SK-N-SH (cell line): ENCODE measurements around the gene PDCD6IP. TPM values are rescaled to one million over a fixed set of nuclear protein-coding genes. Genes with fewer than 3 reads are reported as not detected.

Source experiments
- CTCF ChIA-PET: fragments of 300-600, 350-600 bp; formaldehyde crosslinking; extraction: SDS; loops from one replicate; lab custom pipeline; 2021; lab: Yijun Ruan, JAX
- POLR2A ChIA-PET: fragments of 350-600 bp; sonication (Branson Sonifier 250); formaldehyde crosslinking; extraction: SDS; loops from one replicate; lab custom pipeline; 2020; ENCODE audit warnings: antibody characterized with exemption, inconsistent platforms; lab: Yijun Ruan, JAX
- DNase-seq: peaks from one replicate; pipeline ENCODE4 v3.0.0; 2012
- H2AFZ ChIP-seq: fragments of 200-600 bp; sonication (generic); 2 replicates; pipeline ENCODE4 v1.8.1; 2016; ENCODE audit warnings: antibody characterized with exemption, mild to moderate bottlenecking, low read depth
- H3F3A ChIP-seq: fragments of 200-600 bp; sonication (generic); replicated peaks from 2 replicates; pipeline ENCODE3; 2016; ENCODE audit warnings: antibody characterized with exemption, mild to moderate bottlenecking; ENCODE audit not compliant: insufficient read depth
- H3K27ac ChIP-seq, 2 experiments: fragments of 200-500 bp in 1 of 2; fragments of 200-600 bp in 1 of 2; sonication (Bioruptor generic) in 1 of 2; sonication (generic), shearing (Covaris generic) in 1 of 2; 2 replicates each; pipeline versions ENCODE4 v1.5.1 to v1.6.1; 2014 to 2016; ENCODE audit warnings: low read depth in 2 of 2, inconsistent platforms in 1 of 2, low read length in 1 of 2, mild to moderate bottlenecking in 1 of 2, mixed read lengths in 1 of 2
- H3K27me3 ChIP-seq: fragments of 200-600 bp; sonication (generic), shearing (Covaris generic); 2 replicates; pipeline ENCODE4 v1.6.1; 2016; ENCODE audit warnings: mixed run types; ENCODE audit not compliant: insufficient read depth
- H3K36me3 ChIP-seq, 2 experiments: fragments of 200-500 bp in 1 of 2; fragments of 200-600 bp in 1 of 2; sonication (Bioruptor generic) in 1 of 2; sonication (generic) in 1 of 2; replicated peaks in 1 of 2; 2 replicates each; pipeline versions ENCODE3 to v1.5.1; 2014 to 2016; ENCODE audit warnings: low read length in 1 of 2, mild to moderate bottlenecking in 1 of 2; ENCODE audit not compliant: insufficient read depth in 2 of 2, control insufficient read depth in 1 of 2
- H3K4me1 ChIP-seq, 2 experiments: fragments of 200-500 bp in 1 of 2; fragments of 200-600 bp in 1 of 2; sonication (Bioruptor generic) in 1 of 2; sonication (generic), shearing (Covaris generic) in 1 of 2; 2 replicates each; pipeline versions ENCODE4 v1.5.1 to v1.6.1; 2014 to 2016; ENCODE audit warnings: low read depth in 1 of 2, low read length in 1 of 2, mixed run types in 1 of 2; ENCODE audit not compliant: insufficient read depth in 2 of 2, control insufficient read depth in 1 of 2
- H3K4me2 ChIP-seq: fragments of 200-600 bp; sonication (generic), shearing (Covaris generic); 2 replicates; pipeline ENCODE4 v1.6.1; 2017; ENCODE audit warnings: mixed run types
- H3K4me3 ChIP-seq, 2 experiments: fragments of 200-500 bp in 1 of 2; fragments of 200-600 bp in 1 of 2; sonication (Bioruptor generic) in 1 of 2; sonication (generic), shearing (Covaris generic) in 1 of 2; 2 replicates each; pipeline versions ENCODE4 v1.5.1 to v1.8.1; 2014 to 2016; ENCODE audit warnings: low read depth in 2 of 2, inconsistent platforms in 1 of 2, low read length in 1 of 2, mild to moderate bottlenecking in 1 of 2, mixed read lengths in 1 of 2, moderate library complexity in 1 of 2
- H3K79me2 ChIP-seq: fragments of 200-600 bp; sonication (generic); 2 replicates; pipeline ENCODE4 v1.8.1; 2017; ENCODE audit warnings: mild to moderate bottlenecking; ENCODE audit not compliant: insufficient read depth
- H3K9ac ChIP-seq: fragments of 200-600 bp; sonication (generic); 2 replicates; pipeline ENCODE4 v1.6.1; 2017; ENCODE audit warnings: mixed run types
- H3K9me2 ChIP-seq: fragments of 200-600 bp; sonication (generic); 2 replicates; pipeline ENCODE4 v1.6.1; 2017; ENCODE audit warnings: mixed run types
- H3K9me3 ChIP-seq: fragments of 200-600 bp; sonication (generic); 2 replicates; pipeline ENCODE4 v1.6.1; 2017; ENCODE audit warnings: mixed run types, mild to moderate bottlenecking, moderate library complexity
- H4K20me1 ChIP-seq: fragments of 200-600 bp; sonication (generic); 2 replicates; pipeline ENCODE4 v1.6.1; 2017; ENCODE audit warnings: mild to moderate bottlenecking, mixed run types; ENCODE audit not compliant: insufficient read depth
- ELF1 ChIP-seq: IDR thresholded peaks from 2 replicates; pipeline ENCODE4 v1.4.0; 2012
- FOXJ3 ChIP-seq: sonication (generic); formaldehyde crosslinking; IDR thresholded peaks from 2 replicates; pipeline ENCODE4 v1.5.1; 2020; ENCODE audit warnings: mild to moderate bottlenecking, missing genetic modification reagents
- FOXM1 ChIP-seq: IDR thresholded peaks from 2 replicates; pipeline ENCODE4 v1.4.0; 2012; ENCODE audit warnings: low read depth, mild to moderate bottlenecking
- GABPA ChIP-seq: IDR thresholded peaks from 2 replicates; pipeline ENCODE4 v1.4.0; 2012; ENCODE audit warnings: low read depth, mild to moderate bottlenecking
- JUND ChIP-seq: IDR thresholded peaks from 2 replicates; pipeline ENCODE4 v1.4.0; 2012
- MXI1 ChIP-seq: IDR thresholded peaks from 2 replicates; pipeline ENCODE4 v1.6.1; 2012; ENCODE audit warnings: mild to moderate bottlenecking, low read depth, low read length, improper control_type of control experiment
- NRF1 ChIP-seq: IDR thresholded peaks from 2 replicates; pipeline ENCODE4 v1.6.1; 2012; ENCODE audit warnings: low read depth, mild to moderate bottlenecking, low read length
- RAD21 ChIP-seq: IDR thresholded peaks from 2 replicates; pipeline ENCODE4 v1.6.1; 2012; ENCODE audit warnings: mild to moderate bottlenecking, low read length
- RCOR1 ChIP-seq: fragments of 150-350 bp; IDR thresholded peaks from 2 replicates; pipeline ENCODE4 v1.6.1; 2017; ENCODE audit warnings: antibody characterized with exemption, low read length
- RFX5 ChIP-seq: IDR thresholded peaks from 2 replicates; pipeline ENCODE4 v1.6.1; 2012; ENCODE audit warnings: mild to moderate bottlenecking, improper control_type of control experiment, low read length
- RXRA ChIP-seq: IDR thresholded peaks from 2 replicates; pipeline ENCODE4 v1.4.0; 2012; ENCODE audit warnings: low read depth, mild to moderate bottlenecking, borderline replicate concordance
- SMC3 ChIP-seq: IDR thresholded peaks from 2 replicates; pipeline ENCODE4 v1.6.1; 2012; ENCODE audit warnings: low read depth, low read length, improper control_type of control experiment
- TEAD4 ChIP-seq: IDR thresholded peaks from 2 replicates; pipeline ENCODE4 v1.4.0; 2012; ENCODE audit warnings: mild to moderate bottlenecking, borderline replicate concordance; ENCODE audit not compliant: insufficient read depth
- YY1 ChIP-seq: IDR thresholded peaks from 2 replicates; pipeline ENCODE4 v1.4.0; 2012; ENCODE audit warnings: low read depth, mild to moderate bottlenecking
- WGBS: methylation state at CpG from one replicate; pipeline ENCODE4 v1.1.6; 2017; ENCODE audit warnings: low lambda C conversion rate; 5-methylcytosine and 5-hydroxymethylcytosine counted together
- polyA plus RNA-seq, 3 experiments: library from polyadenylated mRNA; depleted of rRNA; stranded (reverse); fragments of >200 nt; gene quantifications; 2 replicates each; pipeline ENCODE4 v1.2.3, GENCODE V29; 2012
- TF ChIP-seq, protein P1 (sequence below): IDR thresholded peaks from 2 replicates; pipeline ENCODE4 v1.4.0; 2012; ENCODE audit warnings: low read depth
- TF ChIP-seq, protein P2 (sequence below): fragments of 150-350 bp; IDR thresholded peaks from 2 replicates; pipeline ENCODE4 v1.6.1; 2017; ENCODE audit warnings: antibody characterized with exemption, low read length, low read depth, borderline replicate concordance
- TF ChIP-seq, protein P3 (sequence below): fragments of 200-600 bp; sonication (generic); IDR thresholded peaks from 2 replicates; pipeline ENCODE4 v1.6.1; 2017; ENCODE audit warnings: antibody characterized with exemption, mild to moderate bottlenecking, moderate library complexity
- TF ChIP-seq, protein P4 (sequence below): IDR thresholded peaks from 2 replicates; pipeline ENCODE4 v1.6.1; 2012; ENCODE audit warnings: mild to moderate bottlenecking, low read depth, low read length, moderate library complexity

PDCD6IP gene
- polyA plus RNA-seq, 1 of the 3 experiments (the other 2 are of a cell fraction), result 49.1 TPM

DNA sequence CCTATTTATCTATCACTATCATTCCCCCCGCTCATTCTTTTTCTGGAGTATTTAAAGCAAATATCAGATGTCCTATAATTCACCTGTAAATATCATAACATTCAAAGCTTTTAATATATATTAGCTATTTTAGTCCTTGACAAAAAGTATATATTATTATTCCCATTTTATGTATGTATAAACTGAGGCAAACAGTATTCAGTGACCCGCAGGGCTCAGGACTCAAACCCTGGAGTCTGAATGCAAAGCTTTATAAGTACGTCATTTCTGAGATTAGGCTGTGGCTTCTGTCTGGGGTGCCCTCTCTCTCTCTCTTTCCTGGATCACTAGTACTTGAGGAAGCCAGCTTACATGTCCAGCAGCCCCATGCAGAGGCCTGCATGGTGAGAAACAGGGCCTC is 20.4 kb upstream of the PDCD6IP start:
- Histone ChIP-seq H3K79me2 (no peaks in the 10 kb centered on the region), H3F3A (no peaks in the 10 kb centered on the region), H2AFZ (no peak overlapping the region), H3K9ac (no peak overlapping the region), H3K36me3 (no peaks in the 10 kb centered on the region), H3K27ac (no peak overlapping the region), H3K9me3 (no peaks in the 10 kb centered on the region), H3K27me3 (no peaks in the 10 kb centered on the region), H3K4me3 (no peak overlapping the region), H3K9me2 (no peaks in the 10 kb centered on the region), H4K20me1 (no peaks in the 10 kb centered on the region), H3K4me1 (0 out of 4 replicates have a peak, but pooled peaks cover 0 to 5% of the 10 kb centered on the region in 2 experiments), H3K4me2 (no peak overlapping the region)
- WGBS, result 91% methylated on average over 3 of the region's 3 CpGs
- TF ChIP-seq ELF1 (no peak), TEAD4 (no peak), RAD21 (no peak), MXI1 (no peak), RXRA (no peak), SMC3 (no peak), JUND (no peak), GABPA (no peak), RFX5 (no peak), NRF1 (no peak), FOXJ3 (CRISPR knock-in tag) (no peak), YY1 (no peak), RCOR1 (no peak), FOXM1 (no peak)
- TF ChIP-seq, protein P1, sequence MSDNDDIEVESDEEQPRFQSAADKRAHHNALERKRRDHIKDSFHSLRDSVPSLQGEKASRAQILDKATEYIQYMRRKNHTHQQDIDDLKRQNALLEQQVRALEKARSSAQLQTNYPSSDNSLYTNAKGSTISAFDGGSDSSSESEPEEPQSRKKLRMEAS, result no peak
- TF ChIP-seq, protein P2, sequence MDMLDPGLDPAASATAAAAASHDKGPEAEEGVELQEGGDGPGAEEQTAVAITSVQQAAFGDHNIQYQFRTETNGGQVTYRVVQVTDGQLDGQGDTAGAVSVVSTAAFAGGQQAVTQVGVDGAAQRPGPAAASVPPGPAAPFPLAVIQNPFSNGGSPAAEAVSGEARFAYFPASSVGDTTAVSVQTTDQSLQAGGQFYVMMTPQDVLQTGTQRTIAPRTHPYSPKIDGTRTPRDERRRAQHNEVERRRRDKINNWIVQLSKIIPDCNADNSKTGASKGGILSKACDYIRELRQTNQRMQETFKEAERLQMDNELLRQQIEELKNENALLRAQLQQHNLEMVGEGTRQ, result no peak
- TF ChIP-seq, protein P3, sequence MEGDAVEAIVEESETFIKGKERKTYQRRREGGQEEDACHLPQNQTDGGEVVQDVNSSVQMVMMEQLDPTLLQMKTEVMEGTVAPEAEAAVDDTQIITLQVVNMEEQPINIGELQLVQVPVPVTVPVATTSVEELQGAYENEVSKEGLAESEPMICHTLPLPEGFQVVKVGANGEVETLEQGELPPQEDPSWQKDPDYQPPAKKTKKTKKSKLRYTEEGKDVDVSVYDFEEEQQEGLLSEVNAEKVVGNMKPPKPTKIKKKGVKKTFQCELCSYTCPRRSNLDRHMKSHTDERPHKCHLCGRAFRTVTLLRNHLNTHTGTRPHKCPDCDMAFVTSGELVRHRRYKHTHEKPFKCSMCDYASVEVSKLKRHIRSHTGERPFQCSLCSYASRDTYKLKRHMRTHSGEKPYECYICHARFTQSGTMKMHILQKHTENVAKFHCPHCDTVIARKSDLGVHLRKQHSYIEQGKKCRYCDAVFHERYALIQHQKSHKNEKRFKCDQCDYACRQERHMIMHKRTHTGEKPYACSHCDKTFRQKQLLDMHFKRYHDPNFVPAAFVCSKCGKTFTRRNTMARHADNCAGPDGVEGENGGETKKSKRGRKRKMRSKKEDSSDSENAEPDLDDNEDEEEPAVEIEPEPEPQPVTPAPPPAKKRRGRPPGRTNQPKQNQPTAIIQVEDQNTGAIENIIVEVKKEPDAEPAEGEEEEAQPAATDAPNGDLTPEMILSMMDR, result no peak
- TF ChIP-seq, protein P4, sequence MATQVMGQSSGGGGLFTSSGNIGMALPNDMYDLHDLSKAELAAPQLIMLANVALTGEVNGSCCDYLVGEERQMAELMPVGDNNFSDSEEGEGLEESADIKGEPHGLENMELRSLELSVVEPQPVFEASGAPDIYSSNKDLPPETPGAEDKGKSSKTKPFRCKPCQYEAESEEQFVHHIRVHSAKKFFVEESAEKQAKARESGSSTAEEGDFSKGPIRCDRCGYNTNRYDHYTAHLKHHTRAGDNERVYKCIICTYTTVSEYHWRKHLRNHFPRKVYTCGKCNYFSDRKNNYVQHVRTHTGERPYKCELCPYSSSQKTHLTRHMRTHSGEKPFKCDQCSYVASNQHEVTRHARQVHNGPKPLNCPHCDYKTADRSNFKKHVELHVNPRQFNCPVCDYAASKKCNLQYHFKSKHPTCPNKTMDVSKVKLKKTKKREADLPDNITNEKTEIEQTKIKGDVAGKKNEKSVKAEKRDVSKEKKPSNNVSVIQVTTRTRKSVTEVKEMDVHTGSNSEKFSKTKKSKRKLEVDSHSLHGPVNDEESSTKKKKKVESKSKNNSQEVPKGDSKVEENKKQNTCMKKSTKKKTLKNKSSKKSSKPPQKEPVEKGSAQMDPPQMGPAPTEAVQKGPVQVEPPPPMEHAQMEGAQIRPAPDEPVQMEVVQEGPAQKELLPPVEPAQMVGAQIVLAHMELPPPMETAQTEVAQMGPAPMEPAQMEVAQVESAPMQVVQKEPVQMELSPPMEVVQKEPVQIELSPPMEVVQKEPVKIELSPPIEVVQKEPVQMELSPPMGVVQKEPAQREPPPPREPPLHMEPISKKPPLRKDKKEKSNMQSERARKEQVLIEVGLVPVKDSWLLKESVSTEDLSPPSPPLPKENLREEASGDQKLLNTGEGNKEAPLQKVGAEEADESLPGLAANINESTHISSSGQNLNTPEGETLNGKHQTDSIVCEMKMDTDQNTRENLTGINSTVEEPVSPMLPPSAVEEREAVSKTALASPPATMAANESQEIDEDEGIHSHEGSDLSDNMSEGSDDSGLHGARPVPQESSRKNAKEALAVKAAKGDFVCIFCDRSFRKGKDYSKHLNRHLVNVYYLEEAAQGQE, result no peak
- ChIA-PET CTCF (interaction anchor here (0.6 to 6.8 kb wide), 6 partner anchors 9 to 141 kb away, joined by 3 to 90 read pairs (median 4); partner anchors contain the start of gene PDCD6IP), POLR2A (no interaction called here)
- DNase-seq, result no peak
